Body of pancreas (tissue), 4 donors: ENCODE data around the gene SLC6A9.

Experiments
- POLR2A ChIP-seq, 3 donors: fragments of 450-650 bp; IDR thresholded peaks; one replicate each; pipeline ENCODE4 v1.6.1; 2016; ENCODE audit warnings: antibody characterized with exemption in 3 of 3, mild to moderate bottlenecking in 2 of 3
- TF ChIP-seq, protein P1 (sequence below), 7 experiments: fragments of 450-650 bp in 4 of 7; fragments of 200-600 bp in 3 of 7; sonication (generic) in 3 of 7; IDR thresholded peaks; one replicate each; pipeline ENCODE4 v1.5.1; 2016 to 2019; ENCODE audit warnings: antibody characterized with exemption in 7 of 7

DNA sequence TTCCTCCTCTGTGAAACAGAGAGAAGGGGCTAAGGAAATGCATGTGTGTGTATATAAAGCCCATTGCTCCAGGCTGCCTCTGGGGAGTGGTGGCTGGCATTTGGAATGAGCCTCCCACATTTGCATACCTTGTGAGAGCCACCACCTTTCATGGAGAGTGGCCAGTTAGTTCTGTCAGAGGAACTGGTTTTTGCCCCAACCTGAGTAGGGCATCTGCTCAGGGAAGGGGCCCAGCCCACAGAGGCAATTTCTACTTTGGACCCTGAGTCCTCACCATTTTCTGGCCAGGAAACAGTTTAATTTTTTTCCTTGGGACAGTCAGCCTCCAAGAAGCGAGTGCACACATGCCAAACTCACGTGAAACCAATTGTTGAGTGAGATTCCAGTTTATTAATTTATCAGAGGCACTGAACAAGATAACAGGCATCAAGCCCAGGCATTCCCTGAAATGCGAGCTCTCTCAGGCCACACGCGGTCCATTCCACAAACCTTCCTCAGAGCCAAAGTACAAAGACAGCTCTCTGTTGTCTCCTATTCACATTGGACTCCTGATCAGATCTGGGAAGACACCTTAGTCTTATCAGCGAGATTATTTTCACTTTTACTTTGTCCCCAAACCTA lies 1.0 kb upstream of the SLC6A9 start:
- TF ChIP-seq, protein P1, sequence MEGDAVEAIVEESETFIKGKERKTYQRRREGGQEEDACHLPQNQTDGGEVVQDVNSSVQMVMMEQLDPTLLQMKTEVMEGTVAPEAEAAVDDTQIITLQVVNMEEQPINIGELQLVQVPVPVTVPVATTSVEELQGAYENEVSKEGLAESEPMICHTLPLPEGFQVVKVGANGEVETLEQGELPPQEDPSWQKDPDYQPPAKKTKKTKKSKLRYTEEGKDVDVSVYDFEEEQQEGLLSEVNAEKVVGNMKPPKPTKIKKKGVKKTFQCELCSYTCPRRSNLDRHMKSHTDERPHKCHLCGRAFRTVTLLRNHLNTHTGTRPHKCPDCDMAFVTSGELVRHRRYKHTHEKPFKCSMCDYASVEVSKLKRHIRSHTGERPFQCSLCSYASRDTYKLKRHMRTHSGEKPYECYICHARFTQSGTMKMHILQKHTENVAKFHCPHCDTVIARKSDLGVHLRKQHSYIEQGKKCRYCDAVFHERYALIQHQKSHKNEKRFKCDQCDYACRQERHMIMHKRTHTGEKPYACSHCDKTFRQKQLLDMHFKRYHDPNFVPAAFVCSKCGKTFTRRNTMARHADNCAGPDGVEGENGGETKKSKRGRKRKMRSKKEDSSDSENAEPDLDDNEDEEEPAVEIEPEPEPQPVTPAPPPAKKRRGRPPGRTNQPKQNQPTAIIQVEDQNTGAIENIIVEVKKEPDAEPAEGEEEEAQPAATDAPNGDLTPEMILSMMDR (IDR thresholded peaks at IDR 0.05): no peak
- TF ChIP-seq POLR2A (IDR thresholded peaks at IDR 0.05): no peak
